ENCODE data around the gene UPF1.
A peak's percentile ranks its signal among the peaks of the same experiment; 100 is the strongest.

The UPF1 gene

DNA sequence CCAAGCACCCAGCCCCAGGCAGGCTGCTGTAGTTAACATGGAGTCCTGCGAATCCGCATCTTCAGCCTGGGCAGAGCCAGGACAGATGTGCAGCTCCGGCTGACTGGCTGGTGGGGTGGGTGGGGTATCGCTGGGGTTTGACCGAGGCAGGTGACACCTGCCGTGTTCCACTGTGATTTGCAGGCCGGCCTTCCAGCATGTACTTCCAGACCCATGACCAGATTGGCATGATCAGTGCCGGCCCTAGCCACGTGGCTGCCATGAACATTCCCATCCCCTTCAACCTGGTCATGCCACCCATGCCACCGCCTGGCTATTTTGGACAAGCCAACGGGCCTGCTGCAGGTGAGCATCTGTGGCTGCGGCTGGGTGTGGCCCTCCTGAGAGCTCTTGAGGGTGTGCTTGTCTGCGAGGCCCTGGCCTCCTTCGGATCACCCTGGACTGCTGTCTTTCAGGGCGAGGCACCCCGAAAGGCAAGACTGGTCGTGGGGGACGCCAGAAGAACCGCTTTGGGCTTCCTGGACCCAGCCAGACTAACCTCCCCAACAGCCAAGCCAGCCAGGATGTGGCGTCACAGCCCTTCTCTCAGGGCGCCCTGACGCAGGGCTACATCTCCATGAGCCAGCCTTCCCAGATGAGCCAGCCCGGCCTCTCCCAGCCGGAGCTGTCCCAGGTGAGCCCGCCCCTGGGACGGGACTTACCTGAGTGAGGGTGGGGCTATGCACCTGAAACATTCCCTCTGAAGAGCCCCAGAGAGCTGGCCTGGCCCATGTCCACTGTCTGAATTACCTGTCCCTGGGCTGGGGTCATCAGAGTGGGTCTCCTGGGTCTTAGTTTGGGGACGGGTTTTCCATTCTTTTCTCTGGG lies 33.6 kb downstream of the UPF1 start:
- H3K4me1 ChIP-seq (ENCODE audit: control insufficient read depth, insufficient read depth, low read length): no peaks in the 10 kb centered on the region
- H3K36me3 ChIP-seq (ENCODE audit: control insufficient read depth in 2 of 2, insufficient read depth in 1 of 2, low read length in 2 of 2): peaks cover 28 to 82% of the 10 kb centered on the region in 2 experiments
- POLR2A ChIA-PET: no interaction called here
- TF ChIP-seq, protein P1, sequence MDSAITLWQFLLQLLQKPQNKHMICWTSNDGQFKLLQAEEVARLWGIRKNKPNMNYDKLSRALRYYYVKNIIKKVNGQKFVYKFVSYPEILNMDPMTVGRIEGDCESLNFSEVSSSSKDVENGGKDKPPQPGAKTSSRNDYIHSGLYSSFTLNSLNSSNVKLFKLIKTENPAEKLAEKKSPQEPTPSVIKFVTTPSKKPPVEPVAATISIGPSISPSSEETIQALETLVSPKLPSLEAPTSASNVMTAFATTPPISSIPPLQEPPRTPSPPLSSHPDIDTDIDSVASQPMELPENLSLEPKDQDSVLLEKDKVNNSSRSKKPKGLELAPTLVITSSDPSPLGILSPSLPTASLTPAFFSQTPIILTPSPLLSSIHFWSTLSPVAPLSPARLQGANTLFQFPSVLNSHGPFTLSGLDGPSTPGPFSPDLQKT (IDR thresholded peaks at IDR 0.05; ENCODE audit: borderline replicate concordance, low read depth, low read length): no peak
- peak; percentile 53 for TF ChIP-seq SP2 (tag by site-specific recombination; IDR thresholded peaks at IDR 0.05)
- H3K27ac ChIP-seq (ENCODE audit: extremely low read depth, low read depth, low read length): no peak overlapping the region
- no peak overlapping the region for H3K4me3 ChIP-seq (ENCODE audit: low read depth, low read length)
- CTCF ChIA-PET: interaction anchor here (0.6 to 3.8 kb wide), 13 partner anchors 7 to 389 kb away, joined by 3 to 32 read pairs (median 6); no protein-coding TSS in a partner anchor
- H3K9me3 ChIP-seq (ENCODE audit: control insufficient read depth, insufficient read depth, low read depth, low read length): no peaks in the 10 kb centered on the region

DNA sequence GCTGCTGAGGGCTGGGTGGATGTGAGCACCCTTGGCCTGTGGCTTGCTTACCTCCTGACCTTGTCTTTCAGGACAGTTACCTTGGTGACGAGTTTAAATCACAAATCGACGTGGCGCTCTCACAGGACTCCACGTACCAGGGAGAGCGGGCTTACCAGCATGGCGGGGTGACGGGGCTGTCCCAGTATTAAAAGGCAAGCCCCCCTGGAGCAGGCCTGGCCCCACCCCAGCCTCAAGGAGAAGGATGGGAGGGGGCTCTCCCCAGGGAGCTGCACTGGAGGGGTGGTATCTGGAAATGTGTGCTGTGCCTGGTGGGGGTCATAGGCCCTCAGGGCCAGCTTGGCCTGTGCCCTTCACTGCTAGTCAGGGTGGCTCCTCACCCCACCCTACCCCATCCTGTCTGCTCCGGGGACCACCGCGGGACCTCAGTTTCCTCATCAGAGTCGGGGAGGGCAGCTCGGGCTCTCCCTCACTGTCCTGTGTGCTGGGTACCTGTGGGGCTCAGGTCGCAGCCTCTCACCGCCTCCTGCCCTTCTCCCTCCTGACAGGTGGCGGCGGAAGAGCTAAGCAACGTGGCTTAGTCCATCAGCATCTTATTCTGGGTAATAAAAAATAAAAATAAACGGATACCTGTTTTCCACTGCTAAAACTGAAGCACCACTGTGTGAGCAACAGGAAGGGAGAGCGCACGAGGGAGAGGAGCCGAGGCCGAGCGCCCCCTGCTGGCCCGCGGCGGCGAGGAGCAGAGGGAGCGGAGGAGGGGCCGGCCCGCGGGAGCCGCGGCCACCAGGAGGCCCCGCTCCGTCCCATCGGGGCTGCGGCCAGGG lies 34.4 kb downstream of the UPF1 start:
- Histone ChIP-seq H3K9me3 (ENCODE audit: control insufficient read depth, insufficient read depth, low read depth, low read length) (no peaks in the 10 kb centered on the region), H3K4me1 (ENCODE audit: control insufficient read depth, insufficient read depth, low read length) (peaks cover 2% of the 10 kb centered on the region; the same call in 1 of the 2 replicates), H3K4me3 (ENCODE audit: low read depth, low read length) (no peak overlapping the region), H3K36me3 (ENCODE audit: control insufficient read depth in 2 of 2, insufficient read depth in 1 of 2, low read length in 2 of 2) (peaks cover 24 to 73% of the 10 kb centered on the region in 2 experiments), H3K27ac (ENCODE audit: extremely low read depth, low read depth, low read length) (no peak overlapping the region; the same call in 1 of the 2 replicates)
- ChIA-PET CTCF (interaction anchor here (0.6 to 3.8 kb wide), 30 partner anchors 8 to 1165 kb away, joined by 3 to 32 read pairs (median 4); partner anchors contain the start of gene UPF1), POLR2A (interaction anchor here (0.5 kb wide), 1 partner anchor 25 kb away, joined by 5 read pairs; no protein-coding TSS in a partner anchor)
- TF ChIP-seq HOXC10 (CRISPR knock-in tag; IDR thresholded peaks at IDR 0.05): no peak
- TF ChIP-seq, protein P2, sequence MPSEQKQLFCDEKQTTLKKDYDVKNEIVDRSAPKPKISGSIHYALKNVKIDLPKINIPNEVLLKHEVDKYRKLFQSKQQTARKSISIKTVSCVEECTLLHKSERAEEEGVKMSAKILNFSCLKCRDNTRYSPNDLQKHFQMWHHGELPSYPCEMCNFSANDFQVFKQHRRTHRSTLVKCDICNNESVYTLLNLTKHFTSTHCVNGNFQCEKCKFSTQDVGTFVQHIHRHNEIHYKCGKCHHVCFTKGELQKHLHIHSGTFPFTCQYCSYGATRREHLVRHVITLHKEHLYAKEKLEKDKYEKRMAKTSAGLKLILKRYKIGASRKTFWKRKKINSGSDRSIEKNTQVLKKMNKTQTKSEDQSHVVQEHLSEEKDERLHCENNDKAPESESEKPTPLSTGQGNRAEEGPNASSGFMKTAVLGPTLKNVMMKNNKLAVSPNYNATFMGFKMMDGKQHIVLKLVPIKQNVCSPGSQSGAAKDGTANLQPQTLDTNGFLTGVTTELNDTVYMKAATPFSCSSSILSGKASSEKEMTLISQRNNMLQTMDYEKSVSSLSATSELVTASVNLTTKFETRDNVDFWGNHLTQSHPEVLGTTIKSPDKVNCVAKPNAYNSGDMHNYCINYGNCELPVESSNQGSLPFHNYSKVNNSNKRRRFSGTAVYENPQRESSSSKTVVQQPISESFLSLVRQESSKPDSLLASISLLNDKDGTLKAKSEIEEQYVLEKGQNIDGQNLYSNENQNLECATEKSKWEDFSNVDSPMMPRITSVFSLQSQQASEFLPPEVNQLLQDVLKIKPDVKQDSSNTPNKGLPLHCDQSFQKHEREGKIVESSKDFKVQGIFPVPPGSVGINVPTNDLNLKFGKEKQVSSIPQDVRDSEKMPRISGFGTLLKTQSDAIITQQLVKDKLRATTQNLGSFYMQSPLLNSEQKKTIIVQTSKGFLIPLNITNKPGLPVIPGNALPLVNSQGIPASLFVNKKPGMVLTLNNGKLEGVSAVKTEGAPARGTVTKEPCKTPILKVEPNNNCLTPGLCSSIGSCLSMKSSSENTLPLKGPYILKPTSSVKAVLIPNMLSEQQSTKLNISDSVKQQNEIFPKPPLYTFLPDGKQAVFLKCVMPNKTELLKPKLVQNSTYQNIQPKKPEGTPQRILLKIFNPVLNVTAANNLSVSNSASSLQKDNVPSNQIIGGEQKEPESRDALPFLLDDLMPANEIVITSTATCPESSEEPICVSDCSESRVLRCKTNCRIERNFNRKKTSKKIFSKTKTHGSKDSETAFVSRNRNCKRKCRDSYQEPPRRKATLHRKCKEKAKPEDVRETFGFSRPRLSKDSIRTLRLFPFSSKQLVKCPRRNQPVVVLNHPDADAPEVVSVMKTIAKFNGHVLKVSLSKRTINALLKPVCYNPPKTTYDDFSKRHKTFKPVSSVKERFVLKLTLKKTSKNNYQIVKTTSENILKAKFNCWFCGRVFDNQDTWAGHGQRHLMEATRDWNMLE (tag by site-specific recombination; conservative IDR thresholded peaks at IDR 0.05; ENCODE audit: low read depth): no peak
- TF ChIP-seq KLF8 (tag by site-specific recombination; IDR thresholded peaks at IDR 0.05): peak; percentile 36; the same call in 1 of the 2 replicates
- TF ChIP-seq ZNF776 (tag by site-specific recombination; IDR thresholded peaks at IDR 0.05; ENCODE audit: borderline replicate concordance): no peak
- no peak for TF ChIP-seq SP2 (tag by site-specific recombination; IDR thresholded peaks at IDR 0.05)
- no peak for TF ChIP-seq ZNF121 (tag by site-specific recombination; IDR thresholded peaks at IDR 0.05)
- TF ChIP-seq ZBTB20 (tag by site-specific recombination; IDR thresholded peaks at IDR 0.05): no peak
- no peak for TF ChIP-seq ZNF521 (tag by site-specific recombination; IDR thresholded peaks at IDR 0.05)
- peak; percentile 73 for TF ChIP-seq SCRT1 (tag by site-specific recombination; IDR thresholded peaks at IDR 0.05; ENCODE audit: borderline replicate concordance)
- TF ChIP-seq KLF9 (tag by site-specific recombination; IDR thresholded peaks at IDR 0.05; ENCODE audit: low read depth): no peak
- TF ChIP-seq ZNF76 (tag by site-specific recombination; IDR thresholded peaks at IDR 0.05; ENCODE audit: borderline replicate concordance, low read depth): no peak
- no peak for TF ChIP-seq ZNF529 (tag by site-specific recombination; IDR thresholded peaks at IDR 0.05; ENCODE audit: insufficient replicate concordance)
- no peak for TF ChIP-seq BCL11A (tag by site-specific recombination; IDR thresholded peaks at IDR 0.05; ENCODE audit: low read depth)
- TF ChIP-seq ZNF23 (tag by site-specific recombination; IDR thresholded peaks at IDR 0.05; ENCODE audit: borderline replicate concordance): no peak
- TF ChIP-seq, protein P3, sequence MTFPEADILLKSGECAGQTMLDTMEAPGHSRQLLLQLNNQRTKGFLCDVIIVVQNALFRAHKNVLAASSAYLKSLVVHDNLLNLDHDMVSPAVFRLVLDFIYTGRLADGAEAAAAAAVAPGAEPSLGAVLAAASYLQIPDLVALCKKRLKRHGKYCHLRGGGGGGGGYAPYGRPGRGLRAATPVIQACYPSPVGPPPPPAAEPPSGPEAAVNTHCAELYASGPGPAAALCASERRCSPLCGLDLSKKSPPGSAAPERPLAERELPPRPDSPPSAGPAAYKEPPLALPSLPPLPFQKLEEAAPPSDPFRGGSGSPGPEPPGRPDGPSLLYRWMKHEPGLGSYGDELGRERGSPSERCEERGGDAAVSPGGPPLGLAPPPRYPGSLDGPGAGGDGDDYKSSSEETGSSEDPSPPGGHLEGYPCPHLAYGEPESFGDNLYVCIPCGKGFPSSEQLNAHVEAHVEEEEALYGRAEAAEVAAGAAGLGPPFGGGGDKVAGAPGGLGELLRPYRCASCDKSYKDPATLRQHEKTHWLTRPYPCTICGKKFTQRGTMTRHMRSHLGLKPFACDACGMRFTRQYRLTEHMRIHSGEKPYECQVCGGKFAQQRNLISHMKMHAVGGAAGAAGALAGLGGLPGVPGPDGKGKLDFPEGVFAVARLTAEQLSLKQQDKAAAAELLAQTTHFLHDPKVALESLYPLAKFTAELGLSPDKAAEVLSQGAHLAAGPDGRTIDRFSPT (tag by site-specific recombination; IDR thresholded peaks at IDR 0.05): no peak
- TF ChIP-seq ZNF426 (tag by site-specific recombination; IDR thresholded peaks at IDR 0.05): no peak
- TF ChIP-seq, protein P4, sequence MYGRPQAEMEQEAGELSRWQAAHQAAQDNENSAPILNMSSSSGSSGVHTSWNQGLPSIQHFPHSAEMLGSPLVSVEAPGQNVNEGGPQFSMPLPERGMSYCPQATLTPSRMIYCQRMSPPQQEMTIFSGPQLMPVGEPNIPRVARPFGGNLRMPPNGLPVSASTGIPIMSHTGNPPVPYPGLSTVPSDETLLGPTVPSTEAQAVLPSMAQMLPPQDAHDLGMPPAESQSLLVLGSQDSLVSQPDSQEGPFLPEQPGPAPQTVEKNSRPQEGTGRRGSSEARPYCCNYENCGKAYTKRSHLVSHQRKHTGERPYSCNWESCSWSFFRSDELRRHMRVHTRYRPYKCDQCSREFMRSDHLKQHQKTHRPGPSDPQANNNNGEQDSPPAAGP (tag by site-specific recombination; IDR thresholded peaks at IDR 0.05): no peak
- TF ChIP-seq, protein P5, sequence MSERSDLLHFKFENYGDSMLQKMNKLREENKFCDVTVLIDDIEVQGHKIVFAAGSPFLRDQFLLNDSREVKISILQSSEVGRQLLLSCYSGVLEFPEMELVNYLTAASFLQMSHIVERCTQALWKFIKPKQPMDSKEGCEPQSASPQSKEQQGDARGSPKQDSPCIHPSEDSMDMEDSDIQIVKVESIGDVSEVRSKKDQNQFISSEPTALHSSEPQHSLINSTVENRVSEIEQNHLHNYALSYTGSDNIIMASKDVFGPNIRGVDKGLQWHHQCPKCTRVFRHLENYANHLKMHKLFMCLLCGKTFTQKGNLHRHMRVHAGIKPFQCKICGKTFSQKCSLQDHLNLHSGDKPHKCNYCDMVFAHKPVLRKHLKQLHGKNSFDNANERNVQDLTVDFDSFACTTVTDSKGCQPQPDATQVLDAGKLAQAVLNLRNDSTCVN (tag by site-specific recombination; optimal IDR thresholded peaks at IDR 0.05): no peak
- no peak for TF ChIP-seq YY2 (tag by site-specific recombination; IDR thresholded peaks at IDR 0.05)

All from HEK293 (cell line).